ENCODE results near the gene EVI5L. TPM values are rescaled to one million over a fixed set of nuclear protein-coding genes. Genes with fewer than 3 reads are reported as not detected.

Gene EVI5L
- polyA plus RNA-seq, 1 donor from 2014 or later, result 50.6 TPM

DNA sequence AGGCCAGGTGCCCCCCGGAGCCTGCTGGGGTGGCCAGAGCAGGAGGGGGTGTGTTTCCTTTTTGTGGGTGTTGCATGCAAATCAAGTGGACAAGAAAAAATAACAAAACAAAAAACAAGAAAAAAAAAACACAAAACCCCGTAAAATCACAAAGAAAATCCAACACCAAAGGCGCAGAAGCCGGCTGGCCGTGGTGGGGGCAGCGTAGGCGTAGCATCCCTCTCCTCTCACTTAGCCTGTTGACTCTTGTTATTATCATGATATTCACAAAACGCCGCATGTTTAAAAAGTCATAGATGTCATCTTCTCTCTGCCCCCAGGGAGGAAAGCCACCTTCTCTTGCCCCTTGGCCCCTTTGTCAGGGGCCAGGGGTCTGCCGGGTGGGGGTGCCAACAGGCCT is 83.6 kb downstream of the EVI5L start:
- Histone ChIP-seq H3K4me3 (ENCODE audit: low read length) (no peak overlapping the region), H3K27ac (ENCODE audit: low read length) (no peak overlapping the region), H2AFZ (ENCODE audit: low read depth, low read length) (no peak overlapping the region), H3K9ac (ENCODE audit: low read length) (no peak overlapping the region), H3K79me2 (replicated peaks; ENCODE audit: insufficient read depth, low read length) (no peaks in the 10 kb centered on the region), H3K4me2 (ENCODE audit: low read length) (no peak overlapping the region), H4K20me1 (ENCODE audit: insufficient read depth) (no peaks in the 10 kb centered on the region), H3K9me3 (ENCODE audit: low read length) (no peaks in the 10 kb centered on the region), H3K27me3 (ENCODE audit: insufficient read depth, low read depth, low read length) (peaks cover 46% of the 10 kb centered on the region), H3K36me3 (ENCODE audit: insufficient read depth, low read length) (no peaks in the 10 kb centered on the region), H3K9me2 (ENCODE audit: insufficient read depth, low read length) (no peaks in the 10 kb centered on the region), H3F3A (ENCODE audit: insufficient read depth, low read length, poor library complexity, severe bottlenecking) (no peaks in the 10 kb centered on the region)
- no peak for TF ChIP-seq TAF1 (IDR thresholded peaks at IDR 0.05; ENCODE audit: low read depth)
- no peak for TF ChIP-seq EP300 (conservative IDR thresholded peaks at IDR 0.05; ENCODE audit: poor library complexity, severe bottlenecking)
- TF ChIP-seq, protein P1, sequence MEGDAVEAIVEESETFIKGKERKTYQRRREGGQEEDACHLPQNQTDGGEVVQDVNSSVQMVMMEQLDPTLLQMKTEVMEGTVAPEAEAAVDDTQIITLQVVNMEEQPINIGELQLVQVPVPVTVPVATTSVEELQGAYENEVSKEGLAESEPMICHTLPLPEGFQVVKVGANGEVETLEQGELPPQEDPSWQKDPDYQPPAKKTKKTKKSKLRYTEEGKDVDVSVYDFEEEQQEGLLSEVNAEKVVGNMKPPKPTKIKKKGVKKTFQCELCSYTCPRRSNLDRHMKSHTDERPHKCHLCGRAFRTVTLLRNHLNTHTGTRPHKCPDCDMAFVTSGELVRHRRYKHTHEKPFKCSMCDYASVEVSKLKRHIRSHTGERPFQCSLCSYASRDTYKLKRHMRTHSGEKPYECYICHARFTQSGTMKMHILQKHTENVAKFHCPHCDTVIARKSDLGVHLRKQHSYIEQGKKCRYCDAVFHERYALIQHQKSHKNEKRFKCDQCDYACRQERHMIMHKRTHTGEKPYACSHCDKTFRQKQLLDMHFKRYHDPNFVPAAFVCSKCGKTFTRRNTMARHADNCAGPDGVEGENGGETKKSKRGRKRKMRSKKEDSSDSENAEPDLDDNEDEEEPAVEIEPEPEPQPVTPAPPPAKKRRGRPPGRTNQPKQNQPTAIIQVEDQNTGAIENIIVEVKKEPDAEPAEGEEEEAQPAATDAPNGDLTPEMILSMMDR (IDR thresholded peaks at IDR 0.05; ENCODE audit: poor library complexity, severe bottlenecking), result no peak
- no peak for TF ChIP-seq SMC3 (conservative IDR thresholded peaks at IDR 0.05; ENCODE audit: poor library complexity)
- TF ChIP-seq, protein P2, sequence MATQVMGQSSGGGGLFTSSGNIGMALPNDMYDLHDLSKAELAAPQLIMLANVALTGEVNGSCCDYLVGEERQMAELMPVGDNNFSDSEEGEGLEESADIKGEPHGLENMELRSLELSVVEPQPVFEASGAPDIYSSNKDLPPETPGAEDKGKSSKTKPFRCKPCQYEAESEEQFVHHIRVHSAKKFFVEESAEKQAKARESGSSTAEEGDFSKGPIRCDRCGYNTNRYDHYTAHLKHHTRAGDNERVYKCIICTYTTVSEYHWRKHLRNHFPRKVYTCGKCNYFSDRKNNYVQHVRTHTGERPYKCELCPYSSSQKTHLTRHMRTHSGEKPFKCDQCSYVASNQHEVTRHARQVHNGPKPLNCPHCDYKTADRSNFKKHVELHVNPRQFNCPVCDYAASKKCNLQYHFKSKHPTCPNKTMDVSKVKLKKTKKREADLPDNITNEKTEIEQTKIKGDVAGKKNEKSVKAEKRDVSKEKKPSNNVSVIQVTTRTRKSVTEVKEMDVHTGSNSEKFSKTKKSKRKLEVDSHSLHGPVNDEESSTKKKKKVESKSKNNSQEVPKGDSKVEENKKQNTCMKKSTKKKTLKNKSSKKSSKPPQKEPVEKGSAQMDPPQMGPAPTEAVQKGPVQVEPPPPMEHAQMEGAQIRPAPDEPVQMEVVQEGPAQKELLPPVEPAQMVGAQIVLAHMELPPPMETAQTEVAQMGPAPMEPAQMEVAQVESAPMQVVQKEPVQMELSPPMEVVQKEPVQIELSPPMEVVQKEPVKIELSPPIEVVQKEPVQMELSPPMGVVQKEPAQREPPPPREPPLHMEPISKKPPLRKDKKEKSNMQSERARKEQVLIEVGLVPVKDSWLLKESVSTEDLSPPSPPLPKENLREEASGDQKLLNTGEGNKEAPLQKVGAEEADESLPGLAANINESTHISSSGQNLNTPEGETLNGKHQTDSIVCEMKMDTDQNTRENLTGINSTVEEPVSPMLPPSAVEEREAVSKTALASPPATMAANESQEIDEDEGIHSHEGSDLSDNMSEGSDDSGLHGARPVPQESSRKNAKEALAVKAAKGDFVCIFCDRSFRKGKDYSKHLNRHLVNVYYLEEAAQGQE (IDR thresholded peaks at IDR 0.05; ENCODE audit: borderline replicate concordance), result no peak
- TF ChIP-seq MXI1 (conservative IDR thresholded peaks at IDR 0.05; ENCODE audit: poor library complexity, severe bottlenecking), result no peak
- TF ChIP-seq EZH2 (IDR thresholded peaks at IDR 0.05; ENCODE audit: borderline replicate concordance, insufficient read depth, low read length, poor library complexity, severe bottlenecking), result no peak
- TF ChIP-seq POLR2AphosphoS5 (IDR thresholded peaks at IDR 0.05), result no peak
- no peak for TF ChIP-seq RAD21 (conservative IDR thresholded peaks at IDR 0.05)

DNA sequence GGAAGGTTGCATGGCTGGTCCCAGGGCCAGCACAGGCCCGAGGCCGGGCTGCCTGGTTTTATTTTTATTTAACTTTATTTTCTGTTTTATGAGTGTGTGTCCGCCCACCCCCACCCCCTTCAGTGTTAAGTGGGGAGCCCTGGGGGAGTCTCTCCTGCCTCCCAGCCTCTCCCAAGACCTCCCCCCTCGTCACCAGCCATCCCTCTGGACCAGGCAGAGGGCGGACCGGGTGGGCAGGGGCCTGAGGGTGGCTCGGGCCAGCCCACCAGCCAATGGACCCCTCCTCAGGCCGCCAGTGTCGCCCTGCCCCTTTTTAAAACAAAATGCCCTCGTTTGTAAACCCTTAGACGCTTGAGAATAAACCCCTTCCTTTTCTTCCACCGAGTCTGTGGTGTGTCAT is 84.1 kb downstream of the EVI5L start:
- Histone ChIP-seq H3F3A (ENCODE audit: insufficient read depth, low read length, poor library complexity, severe bottlenecking) (no peaks in the 10 kb centered on the region), H3K79me2 (replicated peaks; ENCODE audit: insufficient read depth, low read length) (no peaks in the 10 kb centered on the region), H3K27me3 (ENCODE audit: insufficient read depth, low read depth, low read length) (peaks cover 49% of the 10 kb centered on the region), H3K9me2 (ENCODE audit: insufficient read depth, low read length) (no peaks in the 10 kb centered on the region), H3K9ac (ENCODE audit: low read length) (no peak overlapping the region), H2AFZ (ENCODE audit: low read depth, low read length) (no peak overlapping the region), H3K9me3 (ENCODE audit: low read length) (no peaks in the 10 kb centered on the region), H4K20me1 (ENCODE audit: insufficient read depth) (no peaks in the 10 kb centered on the region), H3K4me3 (ENCODE audit: low read length) (no peak overlapping the region), H3K4me2 (ENCODE audit: low read length) (no peak overlapping the region), H3K27ac (ENCODE audit: low read length) (no peak overlapping the region), H3K36me3 (ENCODE audit: insufficient read depth, low read length) (no peaks in the 10 kb centered on the region)
- TF ChIP-seq EP300 (conservative IDR thresholded peaks at IDR 0.05; ENCODE audit: poor library complexity, severe bottlenecking) (no peak), RAD21 (conservative IDR thresholded peaks at IDR 0.05) (no peak), TAF1 (IDR thresholded peaks at IDR 0.05; ENCODE audit: low read depth) (no peak), EZH2 (IDR thresholded peaks at IDR 0.05; ENCODE audit: borderline replicate concordance, insufficient read depth, low read length, poor library complexity, severe bottlenecking) (no peak), POLR2AphosphoS5 (IDR thresholded peaks at IDR 0.05) (no peak), MXI1 (conservative IDR thresholded peaks at IDR 0.05; ENCODE audit: poor library complexity, severe bottlenecking) (no peak), SMC3 (conservative IDR thresholded peaks at IDR 0.05; ENCODE audit: poor library complexity) (no peak)
- TF ChIP-seq, protein P2 (IDR thresholded peaks at IDR 0.05; ENCODE audit: borderline replicate concordance), result no peak
- TF ChIP-seq, protein P1 (IDR thresholded peaks at IDR 0.05; ENCODE audit: poor library complexity, severe bottlenecking), result no peak
